K562 (cell line): ENCODE data around the gene GALNT7. TPM values are rescaled to one million over a fixed set of nuclear protein-coding genes. Genes with fewer than 3 reads are reported as not detected.

Experiments used
- ESRRA ChIP-seq: fragments of 450-650 bp; IDR thresholded peaks from 2 replicates; pipeline ENCODE4 v1.6.1; 2014; ENCODE audit warnings: low read depth, mild to moderate bottlenecking, moderate library complexity, borderline replicate concordance
- KAT7 ChIP-seq: sonication (generic); formaldehyde crosslinking; IDR thresholded peaks from 2 replicates; pipeline ENCODE4 v1.8.0; 2022; ENCODE audit warnings: missing genetic modification reagents, mild to moderate bottlenecking, borderline replicate concordance
- NFIC ChIP-seq: fragments of 450-650 bp; IDR thresholded peaks from 2 replicates; pipeline ENCODE4 v1.6.1; 2017; ENCODE audit warnings: mild to moderate bottlenecking, inconsistent platforms
- NONO ChIP-seq, 2 experiments: fragments of 200-400 bp in 1 of 2; fragments of 450-650 bp in 1 of 2; formaldehyde crosslinking in 1 of 2; IDR thresholded peaks; 2 replicates each; pipeline ENCODE4 v1.6.1; 2017; ENCODE audit warnings: low read depth in 2 of 2, mild to moderate bottlenecking in 2 of 2, moderate library complexity in 2 of 2, low read length in 1 of 2
- PKNOX1 ChIP-seq: fragments of 450-650 bp; IDR thresholded peaks from 2 replicates; pipeline ENCODE4 v1.6.1; 2016
- POLR2A ChIP-seq: fragments of 450-650 bp; conservative IDR thresholded peaks from 2 replicates; pipeline ENCODE4 v1.6.1; 2016
- POLR2G ChIP-seq: fragments of 200-400 bp; formaldehyde crosslinking; IDR thresholded peaks from 2 replicates; pipeline ENCODE4 v1.6.1; 2017; ENCODE audit warnings: low read depth, mild to moderate bottlenecking, antibody characterized with exemption, low read length, moderate library complexity
- POLR3G ChIP-seq: IDR thresholded peaks from 2 replicates; pipeline ENCODE4 v1.6.1; 2011; ENCODE audit not compliant: insufficient read length, insufficient replicate concordance; ENCODE audit errors: extremely low read depth
- SMARCB1 ChIP-seq: IDR thresholded peaks from 2 replicates; pipeline ENCODE4 v1.6.1; 2011; ENCODE audit warnings: improper control_type of control experiment, low read depth; ENCODE audit not compliant: insufficient read length
- SRSF1 ChIP-seq: fragments of 200-400 bp; formaldehyde crosslinking; IDR thresholded peaks from 2 replicates; pipeline ENCODE4 v1.6.1; 2017; ENCODE audit warnings: mild to moderate bottlenecking, low read depth, low read length, moderate library complexity
- TAL1 ChIP-seq: fragments of 450-650 bp; IDR thresholded peaks from 2 replicates; pipeline ENCODE4 v1.6.1; 2016; ENCODE audit warnings: mild to moderate bottlenecking
- ZNF830 ChIP-seq: fragments of 250-450 bp; sonication (Bioruptor Pico); IDR thresholded peaks from 2 replicates; pipeline ENCODE4 v1.5.0; 2021; ENCODE audit warnings: mild to moderate bottlenecking
- polyA plus RNA-seq, 8 experiments: library from polyadenylated mRNA; depleted of rRNA in 4 of 8; stranded (reverse) in 5 of 8; unstranded in 3 of 8; fragments of >200 nt; fragmentation: Nextera tagmentation in 2 of 8; fragmentation: Illumina TruSeq in 1 of 8; extraction: Ambion mirVana in 2 of 8; extraction: Trizol in 1 of 8; gene quantifications; 2 replicates each; pipeline versions ENCODE4 v1.2.1 to v1.2.3, GENCODE V29; 2011 to 2014; ENCODE audit warnings: inconsistent platforms in 1 of 8, missing spikeins in 1 of 8
- total RNA-seq, 7 experiments: library from RNA; depleted of rRNA in 6 of 7; stranded (reverse); fragments of >200 nt in 6 of 7; fragmentation: Illumina TruSeq in 2 of 7; extraction: Trizol in 2 of 7; gene quantifications; 2 replicates each; pipeline versions ENCODE4 v1.2.1 to v1.2.3, GENCODE V29; 2011 to 2021; ENCODE audit warnings: low replicate concordance in 1 of 7
- TF ChIP-seq, protein P1 (sequence below): fragments of 450-650 bp; IDR thresholded peaks from 2 replicates; pipeline ENCODE4 v1.6.1; 2016; ENCODE audit warnings: low read depth
- TF ChIP-seq, protein P2 (sequence below): fragments of 250-450 bp; sonication (Bioruptor Pico); IDR thresholded peaks from 2 replicates; pipeline ENCODE4 v1.8.0; 2022; ENCODE audit warnings: inconsistent platforms
- TF ChIP-seq, protein P3 (sequence below): fragments of 450-650 bp; IDR thresholded peaks from 2 replicates; pipeline ENCODE4 v1.6.1; 2017; ENCODE audit warnings: antibody characterized with exemption

The GALNT7 gene
- total and polyA plus RNA-seq, 9 of the 15 experiments (the other 6 are each of a cell fraction or from before 2014, with no cell fraction given), result 16.7 to 38.7 (median 31.1) TPM

DNA sequence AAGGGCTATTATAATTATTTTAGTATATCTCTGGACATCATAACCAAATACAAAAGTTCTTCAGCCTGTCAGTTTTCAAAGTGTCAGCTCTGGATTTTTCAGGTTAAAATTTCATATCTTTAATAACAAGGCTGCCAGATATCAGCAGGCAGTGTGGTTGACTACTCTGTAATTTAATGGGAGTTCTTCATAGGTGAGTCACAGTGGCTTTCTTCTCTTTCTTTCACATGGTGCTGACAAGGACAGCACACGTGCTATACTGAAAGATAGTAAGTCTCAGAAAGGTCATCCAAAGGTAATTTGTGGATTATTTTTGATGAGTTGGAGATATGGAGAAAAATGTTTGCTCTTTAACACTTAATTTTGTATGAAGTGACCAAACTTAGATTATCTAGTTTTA, 43.2 kb downstream of the GALNT7 start (continued):
- TF ChIP-seq ESRRA (no peak; the same call in 1 of the 2 replicates), NONO (IDR thresholded peaks at IDR 0.05; ENCODE audit: low read depth in 2 of 2, low read length in 1 of 2) (no peak), POLR2A (no peak), ZNF830 (CRISPR knock-in tag) (no peak), POLR3G (no peak), SMARCB1 (no peak), PKNOX1 (peak; percentile 13; the same call in 1 of the 2 replicates), KAT7 (CRISPR knock-in tag) (no peak), NFIC (0 out of 2 replicates have a peak, but pooled peaks have one; percentile 5), SRSF1 (no peak), TAL1 (no peak), POLR2G (no peak)
- TF ChIP-seq, protein P1, sequence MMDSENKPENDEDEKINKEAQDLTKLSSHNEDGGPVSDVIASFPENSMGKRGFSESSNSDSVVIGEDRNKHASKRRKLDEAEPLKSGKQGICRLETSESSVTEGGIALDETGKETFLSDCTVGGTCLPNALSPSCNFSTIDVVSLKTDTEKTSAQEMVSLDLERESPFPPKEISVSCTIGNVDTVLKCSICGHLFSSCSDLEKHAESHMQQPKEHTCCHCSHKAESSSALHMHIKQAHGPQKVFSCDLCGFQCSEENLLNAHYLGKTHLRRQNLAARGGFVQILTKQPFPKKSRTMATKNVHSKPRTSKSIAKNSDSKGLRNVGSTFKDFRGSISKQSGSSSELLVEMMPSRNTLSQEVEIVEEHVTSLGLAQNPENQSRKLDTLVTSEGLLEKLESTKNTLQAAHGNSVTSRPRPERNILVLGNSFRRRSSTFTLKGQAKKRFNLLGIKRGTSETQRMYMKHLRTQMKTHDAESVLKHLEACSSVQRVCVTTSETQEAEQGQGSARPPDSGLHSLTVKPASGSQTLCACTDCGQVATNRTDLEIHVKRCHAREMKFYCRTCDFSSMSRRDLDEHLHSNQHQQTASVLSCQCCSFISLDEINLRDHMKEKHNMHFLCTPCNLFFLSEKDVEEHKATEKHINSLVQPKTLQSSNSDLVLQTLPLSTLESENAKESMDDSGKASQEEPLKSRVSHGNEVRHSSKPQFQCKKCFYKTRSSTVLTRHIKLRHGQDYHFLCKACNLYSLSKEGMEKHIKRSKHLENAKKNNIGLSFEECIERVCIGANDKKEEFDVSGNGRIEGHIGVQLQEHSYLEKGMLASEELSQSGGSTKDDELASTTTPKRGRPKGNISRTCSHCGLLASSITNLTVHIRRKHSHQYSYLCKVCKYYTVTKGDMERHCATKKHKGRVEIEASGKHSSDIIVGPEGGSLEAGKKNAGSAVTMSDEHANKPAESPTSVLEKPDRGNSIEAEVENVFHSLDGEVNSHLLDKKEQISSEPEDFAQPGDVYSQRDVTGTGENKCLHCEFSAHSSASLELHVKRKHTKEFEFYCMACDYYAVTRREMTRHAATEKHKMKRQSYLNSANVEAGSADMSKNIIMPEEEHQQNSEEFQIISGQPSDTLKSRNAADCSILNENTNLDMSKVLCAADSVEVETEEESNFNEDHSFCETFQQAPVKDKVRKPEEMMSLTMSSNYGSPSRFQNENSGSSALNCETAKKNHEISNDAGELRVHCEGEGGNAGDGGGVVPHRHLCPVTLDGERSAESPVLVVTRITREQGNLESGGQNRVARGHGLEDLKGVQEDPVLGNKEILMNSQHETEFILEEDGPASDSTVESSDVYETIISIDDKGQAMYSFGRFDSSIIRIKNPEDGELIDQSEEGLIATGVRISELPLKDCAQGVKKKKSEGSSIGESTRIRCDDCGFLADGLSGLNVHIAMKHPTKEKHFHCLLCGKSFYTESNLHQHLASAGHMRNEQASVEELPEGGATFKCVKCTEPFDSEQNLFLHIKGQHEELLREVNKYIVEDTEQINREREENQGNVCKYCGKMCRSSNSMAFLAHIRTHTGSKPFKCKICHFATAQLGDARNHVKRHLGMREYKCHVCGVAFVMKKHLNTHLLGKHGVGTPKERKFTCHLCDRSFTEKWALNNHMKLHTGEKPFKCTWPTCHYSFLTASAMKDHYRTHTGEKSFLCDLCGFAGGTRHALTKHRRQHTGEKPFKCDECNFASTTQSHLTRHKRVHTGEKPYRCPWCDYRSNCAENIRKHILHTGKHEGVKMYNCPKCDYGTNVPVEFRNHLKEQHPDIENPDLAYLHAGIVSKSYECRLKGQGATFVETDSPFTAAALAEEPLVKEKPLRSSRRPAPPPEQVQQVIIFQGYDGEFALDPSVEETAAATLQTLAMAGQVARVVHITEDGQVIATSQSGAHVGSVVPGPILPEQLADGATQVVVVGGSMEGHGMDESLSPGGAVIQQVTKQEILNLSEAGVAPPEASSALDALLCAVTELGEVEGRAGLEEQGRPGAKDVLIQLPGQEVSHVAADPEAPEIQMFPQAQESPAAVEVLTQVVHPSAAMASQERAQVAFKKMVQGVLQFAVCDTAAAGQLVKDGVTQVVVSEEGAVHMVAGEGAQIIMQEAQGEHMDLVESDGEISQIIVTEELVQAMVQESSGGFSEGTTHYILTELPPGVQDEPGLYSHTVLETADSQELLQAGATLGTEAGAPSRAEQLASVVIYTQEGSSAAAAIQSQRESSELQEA, result no peak
- TF ChIP-seq, protein P2, sequence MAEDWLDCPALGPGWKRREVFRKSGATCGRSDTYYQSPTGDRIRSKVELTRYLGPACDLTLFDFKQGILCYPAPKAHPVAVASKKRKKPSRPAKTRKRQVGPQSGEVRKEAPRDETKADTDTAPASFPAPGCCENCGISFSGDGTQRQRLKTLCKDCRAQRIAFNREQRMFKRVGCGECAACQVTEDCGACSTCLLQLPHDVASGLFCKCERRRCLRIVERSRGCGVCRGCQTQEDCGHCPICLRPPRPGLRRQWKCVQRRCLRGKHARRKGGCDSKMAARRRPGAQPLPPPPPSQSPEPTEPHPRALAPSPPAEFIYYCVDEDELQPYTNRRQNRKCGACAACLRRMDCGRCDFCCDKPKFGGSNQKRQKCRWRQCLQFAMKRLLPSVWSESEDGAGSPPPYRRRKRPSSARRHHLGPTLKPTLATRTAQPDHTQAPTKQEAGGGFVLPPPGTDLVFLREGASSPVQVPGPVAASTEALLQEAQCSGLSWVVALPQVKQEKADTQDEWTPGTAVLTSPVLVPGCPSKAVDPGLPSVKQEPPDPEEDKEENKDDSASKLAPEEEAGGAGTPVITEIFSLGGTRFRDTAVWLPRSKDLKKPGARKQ (CRISPR knock-in tag), result no peak
- TF ChIP-seq, protein P3, sequence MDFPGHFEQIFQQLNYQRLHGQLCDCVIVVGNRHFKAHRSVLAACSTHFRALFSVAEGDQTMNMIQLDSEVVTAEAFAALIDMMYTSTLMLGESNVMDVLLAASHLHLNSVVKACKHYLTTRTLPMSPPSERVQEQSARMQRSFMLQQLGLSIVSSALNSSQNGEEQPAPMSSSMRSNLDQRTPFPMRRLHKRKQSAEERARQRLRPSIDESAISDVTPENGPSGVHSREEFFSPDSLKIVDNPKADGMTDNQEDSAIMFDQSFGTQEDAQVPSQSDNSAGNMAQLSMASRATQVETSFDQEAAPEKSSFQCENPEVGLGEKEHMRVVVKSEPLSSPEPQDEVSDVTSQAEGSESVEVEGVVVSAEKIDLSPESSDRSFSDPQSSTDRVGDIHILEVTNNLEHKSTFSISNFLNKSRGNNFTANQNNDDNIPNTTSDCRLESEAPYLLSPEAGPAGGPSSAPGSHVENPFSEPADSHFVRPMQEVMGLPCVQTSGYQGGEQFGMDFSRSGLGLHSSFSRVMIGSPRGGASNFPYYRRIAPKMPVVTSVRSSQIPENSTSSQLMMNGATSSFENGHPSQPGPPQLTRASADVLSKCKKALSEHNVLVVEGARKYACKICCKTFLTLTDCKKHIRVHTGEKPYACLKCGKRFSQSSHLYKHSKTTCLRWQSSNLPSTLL, result no peak
